Measurements from ENCODE around the gene SGF29.
"Not testable (repeated sequence)": the region's sequence is repeated elsewhere in the genome, so short reads cannot be mapped to it uniquely, and the experiment has no call there.

The SGF29 gene

GRCh38 chr16:28569021-28569420 lies 15.3 kb downstream of the SGF29 start:
- DNase-seq, result no peak

GRCh38 chr16:28569968-28570752 lies 16.4 kb downstream of the SGF29 start:
- no peak for DNase-seq

- no peak for DNase-seq
Observed at GRCh38 chr16:28572696-28573510, 19.2 kb downstream of the SGF29 start.

- DNase-seq, result no peak
Observed at GRCh38 chr16:28573738-28574718, 20.3 kb downstream of the SGF29 start.

GRCh38 chr16:28574925-28575324 lies 21.2 kb downstream of the SGF29 start:
- no peak for DNase-seq

GRCh38 chr16:28575446-28576109 lies 21.9 kb downstream of the SGF29 start:
- no peak for DNase-seq

GRCh38 chr16:28580726-28581315 lies 27.1 kb downstream of the SGF29 start:
- no peak for DNase-seq

- no peak for DNase-seq
Observed at GRCh38 chr16:28585674-28586073, 32.0 kb downstream of the SGF29 start.

GRCh38 chr16:28586466-28586865 lies 32.7 kb downstream of the SGF29 start:
- DNase-seq, result no peak

GRCh38 chr16:28587386-28587785 lies 33.7 kb downstream of the SGF29 start:
- no peak for DNase-seq

- no peak for DNase-seq
Observed at GRCh38 chr16:28589069-28589468, 35.3 kb downstream of the SGF29 start.

- no peak for DNase-seq
Observed at GRCh38 chr16:28589930-28590329, 36.2 kb downstream of the SGF29 start.

GRCh38 chr16:28590384-28591340 lies 36.9 kb downstream of the SGF29 start:
- DNase-seq, result no peak

GRCh38 chr16:28591355-28591754 lies 37.6 kb downstream of the SGF29 start:
- DNase-seq, result no peak

- DNase-seq, result no peak
Observed at GRCh38 chr16:28592511-28592910, 38.8 kb downstream of the SGF29 start.

- DNase-seq, result no peak
Observed at GRCh38 chr16:28592979-28593553, 39.3 kb downstream of the SGF29 start.

- DNase-seq, result not testable (repeated sequence)
Observed at GRCh38 chr16:28595451-28595850, 41.7 kb downstream of the SGF29 start.

GRCh38 chr16:28596115-28596630 lies 42.5 kb downstream of the SGF29 start:
- DNase-seq, result no peak

GRCh38 chr16:28596840-28597691 lies 43.3 kb downstream of the SGF29 start, which contains the start of gene SULT1A2:
SULT1A2 (minus strand) TSS chr16:28597050; CDS start chr16:28595930, 1,120 bp downstream.
- DNase-seq, result no peak
